ENCODE measurements around the gene GJC2.

The GJC2 gene

GRCh38 chr1:228194921-228195812, 45.4 kb downstream of the GJC2 start:
- no peaks in the 10 kb centered on the region for H3K4me1 ChIP-seq (ENCODE audit: control insufficient read depth in 1 of 2, insufficient read depth in 2 of 2, low read length in 2 of 2)
- H3K36me3 ChIP-seq (ENCODE audit: control insufficient read depth in 1 of 2, insufficient read depth in 2 of 2, low read length in 2 of 2) = peaks cover 0 to 2% of the 10 kb centered on the region in 2 donors
- no peak overlapping the region for H3K27ac ChIP-seq (ENCODE audit: low read length)

GRCh38 chr1:228197555-228198147, 47.9 kb downstream of the GJC2 start:
- Histone ChIP-seq H3K27me3 (ENCODE audit: low read depth, low read length) (no peaks in the 10 kb centered on the region), H3K36me3 (ENCODE audit: control insufficient read depth in 1 of 2, insufficient read depth in 2 of 2, low read length in 2 of 2) (peaks cover 0 to 5% of the 10 kb centered on the region in 2 donors), H3K4me1 (ENCODE audit: control insufficient read depth in 1 of 2, insufficient read depth in 2 of 2, low read length in 2 of 2) (no peaks in the 10 kb centered on the region), H3K9me3 (ENCODE audit: control insufficient read depth in 1 of 2, low read length in 2 of 2) (peaks cover 8 to 14% of the 10 kb centered on the region in 2 donors), H3K4me3 (ENCODE audit: low read depth in 1 of 2, low read length in 2 of 2) (no peak overlapping the region), H3K27ac (ENCODE audit: low read length) (no peak overlapping the region)

More at GRCh38 chr1:228194921-228195812, 45.4 kb downstream of the GJC2 start:
- Histone ChIP-seq H3K4me3 (ENCODE audit: low read depth in 1 of 2, low read length in 2 of 2) (no peak overlapping the region), H3K9me3 (ENCODE audit: control insufficient read depth in 1 of 2, low read length in 2 of 2) (peaks cover 8 to 14% of the 10 kb centered on the region in 2 donors), H3K27me3 (ENCODE audit: low read depth, low read length) (no peaks in the 10 kb centered on the region)

- Histone ChIP-seq H3K4me3 (ENCODE audit: low read depth in 1 of 2, low read length in 2 of 2) (no peak overlapping the region), H3K4me1 (ENCODE audit: control insufficient read depth in 1 of 2, insufficient read depth in 2 of 2, low read length in 2 of 2) (no peaks in the 10 kb centered on the region), H3K27me3 (ENCODE audit: low read depth, low read length) (no peaks in the 10 kb centered on the region), H3K9me3 (ENCODE audit: control insufficient read depth in 1 of 2, low read length in 2 of 2) (peaks cover 8 to 14% of the 10 kb centered on the region in 2 donors), H3K36me3 (ENCODE audit: control insufficient read depth in 1 of 2, insufficient read depth in 2 of 2, low read length in 2 of 2) (peaks cover 0 to 5% of the 10 kb centered on the region in 2 donors), H3K27ac (ENCODE audit: low read length) (no peak overlapping the region)
Measured at GRCh38 chr1:228198977-228199590, 49.4 kb downstream of the GJC2 start.

- Histone ChIP-seq H3K4me3 (ENCODE audit: low read depth in 1 of 2, low read length in 2 of 2) (no peak overlapping the region), H3K4me1 (ENCODE audit: control insufficient read depth in 1 of 2, insufficient read depth in 2 of 2, low read length in 2 of 2) (no peaks in the 10 kb centered on the region), H3K36me3 (ENCODE audit: control insufficient read depth in 1 of 2, insufficient read depth in 2 of 2, low read length in 2 of 2) (peaks cover 0 to 5% of the 10 kb centered on the region in 2 donors), H3K27me3 (ENCODE audit: low read depth, low read length) (no peaks in the 10 kb centered on the region), H3K27ac (ENCODE audit: low read length) (no peak overlapping the region), H3K9me3 (ENCODE audit: control insufficient read depth in 1 of 2, low read length in 2 of 2) (no peaks in the 10 kb centered on the region)
Measured at GRCh38 chr1:228204958-228205357, 55.2 kb downstream of the GJC2 start.

GRCh38 chr1:228205526-228206436, 56.1 kb downstream of the GJC2 start:
- Histone ChIP-seq H3K9me3 (ENCODE audit: control insufficient read depth in 1 of 2, low read length in 2 of 2) (no peaks in the 10 kb centered on the region), H3K36me3 (ENCODE audit: control insufficient read depth in 1 of 2, insufficient read depth in 2 of 2, low read length in 2 of 2) (no peaks in the 10 kb centered on the region), H3K4me3 (ENCODE audit: low read depth in 1 of 2, low read length in 2 of 2) (no peak overlapping the region), H3K27me3 (ENCODE audit: low read depth, low read length) (no peaks in the 10 kb centered on the region), H3K4me1 (ENCODE audit: control insufficient read depth in 1 of 2, insufficient read depth in 2 of 2, low read length in 2 of 2) (no peaks in the 10 kb centered on the region), H3K27ac (ENCODE audit: low read length) (no peak overlapping the region)

GRCh38 chr1:228206582-228207351, 57.0 kb downstream of the GJC2 start:
- no peaks in the 10 kb centered on the region for H3K27me3 ChIP-seq (ENCODE audit: low read depth, low read length)
- no peak overlapping the region for H3K4me3 ChIP-seq (ENCODE audit: low read depth in 1 of 2, low read length in 2 of 2)
- no peak overlapping the region for H3K27ac ChIP-seq (ENCODE audit: low read length)
- H3K36me3 ChIP-seq (ENCODE audit: control insufficient read depth in 1 of 2, insufficient read depth in 2 of 2, low read length in 2 of 2) = no peaks in the 10 kb centered on the region
- no peaks in the 10 kb centered on the region for H3K9me3 ChIP-seq (ENCODE audit: control insufficient read depth in 1 of 2, low read length in 2 of 2)
- no peaks in the 10 kb centered on the region for H3K4me1 ChIP-seq (ENCODE audit: control insufficient read depth in 1 of 2, insufficient read depth in 2 of 2, low read length in 2 of 2)

- H3K4me1 ChIP-seq (ENCODE audit: control insufficient read depth in 1 of 2, insufficient read depth in 2 of 2, low read length in 2 of 2) = peaks cover 0 to 1% of the 10 kb centered on the region in 2 donors
- no peak overlapping the region for H3K4me3 ChIP-seq (ENCODE audit: low read depth in 1 of 2, low read length in 2 of 2)
- no peaks in the 10 kb centered on the region for H3K27me3 ChIP-seq (ENCODE audit: low read depth, low read length)
- H3K36me3 ChIP-seq (ENCODE audit: control insufficient read depth in 1 of 2, insufficient read depth in 2 of 2, low read length in 2 of 2) = no peaks in the 10 kb centered on the region
- no peaks in the 10 kb centered on the region for H3K9me3 ChIP-seq (ENCODE audit: control insufficient read depth in 1 of 2, low read length in 2 of 2)
- no peak overlapping the region for H3K27ac ChIP-seq (ENCODE audit: low read length)
Measured at GRCh38 chr1:228207381-228207810, 57.7 kb downstream of the GJC2 start.

- no peaks in the 10 kb centered on the region for H3K36me3 ChIP-seq (ENCODE audit: control insufficient read depth in 1 of 2, insufficient read depth in 2 of 2, low read length in 2 of 2)
- no peak within 1 kb of the TSS for H3K4me3 ChIP-seq (ENCODE audit: low read depth in 1 of 2, low read length in 2 of 2)
- H3K4me1 ChIP-seq (ENCODE audit: control insufficient read depth in 1 of 2, insufficient read depth in 2 of 2, low read length in 2 of 2) = peaks cover 0 to 8% of the 10 kb centered on the region in 2 donors
- no peaks in the 10 kb centered on the region for H3K9me3 ChIP-seq (ENCODE audit: control insufficient read depth in 1 of 2, low read length in 2 of 2)
- H3K27ac ChIP-seq (ENCODE audit: low read length) = no peak within 1 kb of the TSS
- no peaks in the 10 kb centered on the region for H3K27me3 ChIP-seq (ENCODE audit: low read depth, low read length)
Measured at GRCh38 chr1:228207851-228208821, 58.4 kb downstream of the GJC2 start, which contains the start of gene OBSCN. TSS of gene OBSCN (plus strand) at chr1:228208044. CDS start at chr1:228211784, 3,740 bp downstream.

GRCh38 chr1:228208831-228209551, 59.3 kb downstream of the GJC2 start:
- H3K4me3 ChIP-seq (ENCODE audit: low read depth in 1 of 2, low read length in 2 of 2) = no peak overlapping the region
- no peaks in the 10 kb centered on the region for H3K9me3 ChIP-seq (ENCODE audit: control insufficient read depth in 1 of 2, low read length in 2 of 2)
- H3K4me1 ChIP-seq (ENCODE audit: control insufficient read depth in 1 of 2, insufficient read depth in 2 of 2, low read length in 2 of 2) = peaks cover 0 to 12% of the 10 kb centered on the region in 2 donors

More at GRCh38 chr1:228208831-228209551, 59.3 kb downstream of the GJC2 start:
- Histone ChIP-seq H3K27me3 (ENCODE audit: low read depth, low read length) (no peaks in the 10 kb centered on the region), H3K36me3 (ENCODE audit: control insufficient read depth in 1 of 2, insufficient read depth in 2 of 2, low read length in 2 of 2) (no peaks in the 10 kb centered on the region), H3K27ac (ENCODE audit: low read length) (no peak overlapping the region)
